ENCODE data around the gene FBN2. TPM values are rescaled to one million over a fixed set of nuclear protein-coding genes. Genes with fewer than 3 reads are reported as not detected.

FBN2 gene
- total RNA-seq, 3 donors from 2014 or later (not counting 1 experiment from before 2014, with no cell fraction given): 0.31 to 0.70 (median 0.58) TPM

DNA sequence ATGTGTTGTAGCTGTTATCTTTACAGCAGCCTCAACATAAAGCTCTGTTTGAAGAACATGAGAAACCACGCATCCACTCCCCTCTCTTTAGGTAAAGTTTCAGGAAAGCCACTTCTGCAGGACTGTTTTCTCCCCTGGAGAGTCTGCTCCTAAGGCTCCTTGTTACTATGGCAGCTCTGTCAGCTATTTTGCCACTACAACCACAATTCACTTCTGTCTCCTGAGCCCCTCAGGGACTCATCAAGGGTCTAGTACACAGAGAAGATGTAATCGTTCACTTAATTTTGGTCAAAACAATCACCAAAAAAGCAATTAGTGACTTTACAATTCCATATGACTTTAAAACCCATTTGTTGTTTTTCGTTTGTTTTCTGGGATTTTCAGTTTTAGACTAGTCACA lies 157.7 kb downstream of the FBN2 start:
- Mint-ChIP-seq H3K27me3 (ENCODE audit: low read depth in 2 of 2) (no peaks in the 10 kb centered on the region), H3K9me3 (peaks cover 0 to 11% of the 10 kb centered on the region in 2 donors), H3K4me3 (no peak overlapping the region), H3K36me3 (no peaks in the 10 kb centered on the region), H3K27ac (no peak overlapping the region), H3K4me1 (no peaks in the 10 kb centered on the region)
- Histone ChIP-seq H3K27ac (ENCODE audit: low read length) (no peak overlapping the region), H3K27me3 (ENCODE audit: control insufficient read depth, insufficient read depth, low read length) (no peaks in the 10 kb centered on the region), H3K36me3 (ENCODE audit: control insufficient read depth, insufficient read depth, low read length) (no peaks in the 10 kb centered on the region), H3K4me1 (ENCODE audit: control insufficient read depth, insufficient read depth, low read length) (no peaks in the 10 kb centered on the region), H3K9me3 (ENCODE audit: control insufficient read depth, insufficient read depth, low read length) (no peaks in the 10 kb centered on the region), H3K4me3 (ENCODE audit: low read length) (no peak overlapping the region)
- TF ChIP-seq CTCF (IDR thresholded peaks at IDR 0.05): no peak
- intact Hi-C loops (cut with micrococcal nuclease): no loop called here
- WGBS (ENCODE audit: insufficient coverage): 85% methylated on average over 3 of the region's 3 CpGs
- DNase-seq (no peak), ATAC-seq (no peak)

DNA sequence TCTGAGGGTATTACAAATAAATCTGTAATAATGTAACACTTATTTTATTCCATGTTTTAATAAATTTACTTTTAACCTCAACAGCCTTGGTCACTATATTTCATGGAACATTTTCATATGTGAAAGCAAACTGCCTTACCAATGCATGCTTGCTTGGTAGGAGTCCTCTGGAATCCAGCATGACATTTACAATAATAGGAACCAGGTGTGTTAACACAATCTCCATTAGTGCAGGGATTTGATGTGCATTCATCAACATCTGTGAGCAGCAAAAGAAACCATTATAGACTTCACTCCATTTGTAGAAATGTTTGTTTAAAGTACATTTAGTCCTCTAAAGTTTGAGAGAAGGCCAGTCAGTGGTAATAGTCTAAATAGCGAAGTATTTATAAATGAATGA lies 159.4 kb downstream of the FBN2 start:
- Histone ChIP-seq H3K27ac (ENCODE audit: low read length) (no peak overlapping the region), H3K9me3 (ENCODE audit: control insufficient read depth, insufficient read depth, low read length) (no peaks in the 10 kb centered on the region), H3K4me1 (ENCODE audit: control insufficient read depth, insufficient read depth, low read length) (no peaks in the 10 kb centered on the region), H3K4me3 (ENCODE audit: low read length) (no peak overlapping the region), H3K36me3 (ENCODE audit: control insufficient read depth, insufficient read depth, low read length) (no peaks in the 10 kb centered on the region), H3K27me3 (ENCODE audit: control insufficient read depth, insufficient read depth, low read length) (no peaks in the 10 kb centered on the region)
- no peaks in the 10 kb centered on the region for H3K4me1 Mint-ChIP-seq
- WGBS (ENCODE audit: insufficient coverage): no CpG with 5 or more reads among the region's 1 CpG
- ATAC-seq: no peak
- H3K9me3 Mint-ChIP-seq: peaks cover 0 to 8% of the 10 kb centered on the region in 2 donors
- intact Hi-C loops (cut with micrococcal nuclease): no loop called here
- no peaks in the 10 kb centered on the region for H3K36me3 Mint-ChIP-seq
- no peak overlapping the region for H3K4me3 Mint-ChIP-seq
- H3K27ac Mint-ChIP-seq: no peak overlapping the region
- no peak for TF ChIP-seq CTCF (IDR thresholded peaks at IDR 0.05)
- no peak for DNase-seq
- H3K27me3 Mint-ChIP-seq (ENCODE audit: low read depth in 2 of 2): no peaks in the 10 kb centered on the region

GRCh38 chr5:128378196-128378595 lies 159.8 kb downstream of the FBN2 start:
- WGBS (ENCODE audit: insufficient coverage): 79% methylated on average over 2 of the region's 2 CpGs
- intact Hi-C loops (cut with micrococcal nuclease): no loop called here
- no peaks in the 10 kb centered on the region for H3K36me3 Mint-ChIP-seq

More at GRCh38 chr5:128378196-128378595, 159.8 kb downstream of the FBN2 start:
- H3K4me1 Mint-ChIP-seq: no peaks in the 10 kb centered on the region
- DNase-seq: no peak
- Histone ChIP-seq H3K4me1 (ENCODE audit: control insufficient read depth, insufficient read depth, low read length) (no peaks in the 10 kb centered on the region), H3K27me3 (ENCODE audit: control insufficient read depth, insufficient read depth, low read length) (no peaks in the 10 kb centered on the region), H3K27ac (ENCODE audit: low read length) (no peak overlapping the region), H3K36me3 (ENCODE audit: control insufficient read depth, insufficient read depth, low read length) (no peaks in the 10 kb centered on the region), H3K4me3 (ENCODE audit: low read length) (no peak overlapping the region), H3K9me3 (ENCODE audit: control insufficient read depth, insufficient read depth, low read length) (no peaks in the 10 kb centered on the region)
- no peaks in the 10 kb centered on the region for H3K27me3 Mint-ChIP-seq (ENCODE audit: low read depth in 2 of 2)
- no peak for TF ChIP-seq CTCF (IDR thresholded peaks at IDR 0.05)
- no peak overlapping the region for H3K4me3 Mint-ChIP-seq
- no peak overlapping the region for H3K27ac Mint-ChIP-seq
- peaks cover 0 to 8% of the 10 kb centered on the region in 2 donors for H3K9me3 Mint-ChIP-seq
- ATAC-seq: no peak
